Nephron (organoid): ENCODE results near the gene FPGS.

ENCODE experiments used
- H3K27ac Mint-ChIP-seq, 3 experiments: 2 replicates each; pipeline ENCODE4 v1.8.0; 2020; ENCODE audit warnings: mixed read lengths in 3 of 3, mild to moderate bottlenecking in 2 of 3, moderate library complexity in 1 of 3
- H3K27me3 Mint-ChIP-seq: 2 replicates; pipeline ENCODE4 v1.8.0; 2021; ENCODE audit warnings: low read depth, mild to moderate bottlenecking, moderate library complexity, mixed read lengths
- H3K36me3 Mint-ChIP-seq: 2 replicates; pipeline ENCODE4 v1.8.0; 2020; ENCODE audit warnings: low read depth, mixed read lengths
- H3K4me1 Mint-ChIP-seq: 2 replicates; pipeline ENCODE4 v1.8.0; 2020; ENCODE audit warnings: mixed read lengths
- H3K4me3 Mint-ChIP-seq, 3 experiments: 2 replicates each; pipeline ENCODE4 v1.8.0; 2020; ENCODE audit warnings: mild to moderate bottlenecking in 3 of 3, mixed read lengths in 3 of 3, moderate library complexity in 2 of 3
- H3K9me3 Mint-ChIP-seq: 2 replicates; pipeline ENCODE4 v1.8.0; 2020; ENCODE audit warnings: mixed read lengths
- TF ChIP-seq, protein P1 (sequence below), 3 experiments: fragments of 200-600 bp; sonication (generic); IDR thresholded peaks; one replicate each; pipeline ENCODE4 v1.5.0; 2021; ENCODE audit warnings: antibody characterized with exemption in 3 of 3; ENCODE audit not compliant: unreplicated experiment in 3 of 3

The FPGS gene

DNA sequence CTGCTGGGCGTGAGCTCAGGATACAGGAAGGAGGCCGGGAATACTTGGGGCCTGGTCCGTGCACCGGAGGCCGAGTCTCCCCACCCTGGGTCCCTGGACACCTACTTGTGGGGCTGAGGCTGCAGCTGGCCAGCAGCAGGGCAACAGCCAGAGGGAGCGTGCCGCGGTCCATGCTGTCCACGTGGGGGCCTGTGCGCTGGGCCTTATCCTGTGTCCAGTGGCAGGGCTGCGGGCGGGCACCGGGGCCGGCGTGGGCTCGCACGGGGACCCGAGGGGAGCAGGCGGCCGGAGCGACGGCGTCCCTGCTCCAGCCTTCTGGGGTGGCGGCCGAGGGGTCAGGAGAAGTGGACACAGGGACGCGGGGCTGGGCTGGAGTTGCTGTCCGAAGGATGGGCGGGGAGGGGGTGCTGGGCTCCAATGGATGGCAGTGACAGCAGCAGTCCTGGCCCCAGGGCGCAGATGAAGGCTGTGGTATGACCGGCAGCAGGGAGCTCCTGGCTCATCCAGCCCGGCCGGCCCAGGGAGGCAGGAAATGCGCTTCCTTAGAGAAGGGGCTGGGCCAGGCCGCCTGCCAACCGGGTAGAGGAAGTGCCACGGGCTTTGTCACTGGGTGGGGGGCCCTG is 51.6 kb downstream of the FPGS start, which contains the start of gene ENG:
TSS of gene ENG (minus strand) at position 475 of the 623 bp plus-strand sequence. CDS start at position 172, 303 bp downstream.
- Mint-ChIP-seq H3K27me3 (peaks cover 4% of the 10 kb centered on the region), H3K4me3 (peak within 1 kb of the TSS; percentile 74 to 85 (median 79)), H3K27ac (peak within 1 kb of the TSS; percentile 59 to 76 (median 67)), H3K4me1 (peaks cover 27% of the 10 kb centered on the region), H3K36me3 (peaks cover 6% of the 10 kb centered on the region), H3K9me3 (peaks cover 2% of the 10 kb centered on the region)
- TF ChIP-seq, protein P1, sequence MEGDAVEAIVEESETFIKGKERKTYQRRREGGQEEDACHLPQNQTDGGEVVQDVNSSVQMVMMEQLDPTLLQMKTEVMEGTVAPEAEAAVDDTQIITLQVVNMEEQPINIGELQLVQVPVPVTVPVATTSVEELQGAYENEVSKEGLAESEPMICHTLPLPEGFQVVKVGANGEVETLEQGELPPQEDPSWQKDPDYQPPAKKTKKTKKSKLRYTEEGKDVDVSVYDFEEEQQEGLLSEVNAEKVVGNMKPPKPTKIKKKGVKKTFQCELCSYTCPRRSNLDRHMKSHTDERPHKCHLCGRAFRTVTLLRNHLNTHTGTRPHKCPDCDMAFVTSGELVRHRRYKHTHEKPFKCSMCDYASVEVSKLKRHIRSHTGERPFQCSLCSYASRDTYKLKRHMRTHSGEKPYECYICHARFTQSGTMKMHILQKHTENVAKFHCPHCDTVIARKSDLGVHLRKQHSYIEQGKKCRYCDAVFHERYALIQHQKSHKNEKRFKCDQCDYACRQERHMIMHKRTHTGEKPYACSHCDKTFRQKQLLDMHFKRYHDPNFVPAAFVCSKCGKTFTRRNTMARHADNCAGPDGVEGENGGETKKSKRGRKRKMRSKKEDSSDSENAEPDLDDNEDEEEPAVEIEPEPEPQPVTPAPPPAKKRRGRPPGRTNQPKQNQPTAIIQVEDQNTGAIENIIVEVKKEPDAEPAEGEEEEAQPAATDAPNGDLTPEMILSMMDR (IDR thresholded peaks at IDR 0.05; ENCODE audit: unreplicated experiment in 3 of 3) = no peak

DNA sequence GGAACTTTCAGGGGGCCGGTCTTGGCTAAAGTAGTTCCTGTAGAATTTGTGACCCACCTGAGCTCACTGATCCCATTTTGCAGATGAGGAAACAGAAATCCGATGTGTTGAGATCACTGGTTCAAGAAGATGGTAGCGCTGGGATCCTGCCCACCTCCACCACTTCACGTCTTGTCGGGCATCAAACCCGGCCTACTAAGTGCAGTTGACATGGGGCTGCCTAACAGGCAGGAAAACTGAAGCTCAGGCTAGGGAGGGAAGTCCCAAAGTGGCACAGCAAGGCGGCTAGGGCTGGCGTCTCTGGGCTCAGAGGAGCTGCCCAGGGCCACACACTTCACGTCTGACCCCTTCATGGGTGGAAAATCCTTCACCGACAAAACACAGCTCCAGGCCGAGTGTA is 52.3 kb downstream of the FPGS start:
- Mint-ChIP-seq H3K27ac (peak overlapping the region in 2 of 3 experiments; percentile 18 to 67), H3K4me3 (peak overlapping the region in 1 of 3 experiments; percentile 21), H3K27me3 (peaks cover 4% of the 10 kb centered on the region), H3K9me3 (no peaks in the 10 kb centered on the region), H3K4me1 (peaks cover 27% of the 10 kb centered on the region), H3K36me3 (peaks cover 5% of the 10 kb centered on the region)
- TF ChIP-seq, protein P1 (IDR thresholded peaks at IDR 0.05; ENCODE audit: unreplicated experiment in 3 of 3) = no peak

DNA sequence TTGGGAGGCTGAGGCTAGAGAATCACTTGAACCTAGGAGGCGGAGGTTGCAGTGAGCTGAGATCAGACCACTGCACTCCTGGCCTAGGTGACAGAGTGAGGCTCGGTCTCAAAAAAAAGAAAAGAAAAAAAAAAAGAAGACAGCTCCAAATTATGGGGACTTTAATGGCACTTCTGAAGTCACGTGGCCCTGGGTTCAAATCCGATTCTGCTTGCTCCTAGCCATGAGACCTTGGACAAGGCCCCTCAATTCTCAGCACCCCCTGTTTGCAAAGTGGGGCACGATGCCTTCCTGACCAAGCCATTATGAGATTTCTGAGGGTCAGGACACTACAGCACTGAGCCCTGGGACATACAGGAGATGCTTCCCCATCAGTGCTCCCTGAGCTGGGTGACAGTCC is 52.8 kb downstream of the FPGS start:
- Mint-ChIP-seq H3K36me3 (peaks cover 2% of the 10 kb centered on the region), H3K27ac (peak overlapping the region; percentile 55 to 67 (median 64)), H3K9me3 (no peaks in the 10 kb centered on the region), H3K4me3 (peak overlapping the region in 1 of 3 experiments; percentile 41), H3K4me1 (peaks cover 28% of the 10 kb centered on the region), H3K27me3 (peaks cover 1% of the 10 kb centered on the region)
- TF ChIP-seq, protein P1 (IDR thresholded peaks at IDR 0.05; ENCODE audit: unreplicated experiment in 3 of 3) = no peak

DNA sequence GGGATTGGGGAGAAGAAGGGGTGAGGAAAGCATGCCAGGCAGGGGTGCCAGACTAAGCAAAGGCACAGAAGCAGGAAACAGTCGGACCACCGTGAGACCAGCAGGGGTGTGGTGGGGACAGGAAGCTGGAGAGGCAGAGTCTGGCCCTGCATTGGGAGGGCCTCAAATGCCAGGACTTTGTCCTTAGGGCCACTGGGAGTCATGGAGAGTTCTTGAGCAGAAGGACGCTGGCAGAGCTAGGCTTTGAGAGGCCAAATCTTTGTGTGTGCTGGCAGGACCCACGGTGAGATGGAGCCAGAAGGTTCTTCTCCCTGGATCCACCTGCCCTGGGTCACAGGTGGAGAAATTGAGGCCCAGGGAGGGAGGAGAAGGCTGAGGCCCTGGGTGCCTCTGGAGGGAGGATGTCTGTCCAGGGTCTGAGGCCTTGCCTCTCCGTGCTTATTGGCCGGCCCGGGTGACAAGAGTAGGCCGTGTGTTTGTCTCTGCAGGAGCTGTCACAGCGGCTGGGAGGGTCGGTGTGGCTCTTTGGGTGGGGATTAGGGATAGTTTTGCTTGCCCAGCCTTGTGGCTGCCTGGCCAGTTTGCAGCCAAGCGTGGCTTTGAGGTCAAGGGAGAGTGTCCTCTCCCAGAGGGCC is 53.5 kb downstream of the FPGS start:
- no peaks in the 10 kb centered on the region for H3K9me3 Mint-ChIP-seq
- no peak overlapping the region for H3K4me3 Mint-ChIP-seq
- TF ChIP-seq, protein P1 (IDR thresholded peaks at IDR 0.05; ENCODE audit: unreplicated experiment in 3 of 3) = no peak
- no peaks in the 10 kb centered on the region for H3K36me3 Mint-ChIP-seq
- peaks cover 3% of the 10 kb centered on the region for H3K27me3 Mint-ChIP-seq
- peaks cover 29% of the 10 kb centered on the region for H3K4me1 Mint-ChIP-seq
- H3K27ac Mint-ChIP-seq = peak overlapping the region; percentile 55 to 67 (median 64)

DNA sequence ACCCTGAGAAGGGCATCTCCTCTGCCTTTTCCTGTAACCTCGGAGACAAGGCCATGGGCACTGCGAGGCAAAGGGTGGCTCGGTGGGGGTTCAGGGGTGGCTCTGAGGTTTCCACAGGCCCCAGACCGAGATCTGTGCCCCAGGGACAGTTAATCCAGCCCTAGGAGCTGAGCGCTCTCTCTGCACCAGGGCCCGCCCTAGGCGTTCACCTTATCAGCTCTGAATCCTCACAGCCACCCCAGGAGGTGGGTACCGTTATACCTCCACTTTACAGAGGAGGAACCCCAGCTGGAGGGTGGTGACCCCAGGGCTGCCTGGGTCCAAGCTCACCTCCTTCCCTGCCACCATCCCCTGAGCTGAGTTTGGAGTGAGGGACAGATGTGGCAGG is 54.0 kb downstream of the FPGS start:
- Mint-ChIP-seq H3K27me3 (peaks cover 5% of the 10 kb centered on the region), H3K4me1 (peaks cover 29% of the 10 kb centered on the region), H3K4me3 (no peak overlapping the region), H3K36me3 (no peaks in the 10 kb centered on the region), H3K9me3 (no peaks in the 10 kb centered on the region), H3K27ac (no peak overlapping the region)
- TF ChIP-seq, protein P1 (IDR thresholded peaks at IDR 0.05; ENCODE audit: unreplicated experiment in 3 of 3) = no peak
